PC-3 (cell line): Measurements from ENCODE around the gene PLD1. TPM values are rescaled to one million over a fixed set of nuclear protein-coding genes. Genes with fewer than 3 reads are reported as not detected.

Experiments used
- ATAC-seq: fragments of 200-7000 bp; cut with Tn5 transposase; 2 replicates; pipeline ENCODE4 v1.9.1; 2020; ENCODE audit warnings: mild to moderate bottlenecking, moderate library complexity
- BruUV-seq: library from RNA; stranded (reverse); fragments of 400-500 nt; replicated peaks from 2 replicates; lab custom pipeline; 2021; lab: Mats Ljungman, UMichigan
- CTCF ChIA-PET: fragments of 300-600 bp; sonication (Branson Sonifier 250); formaldehyde crosslinking; loops from one replicate; lab custom pipeline; 2022; ENCODE audit warnings: antibody characterized with exemption; lab: Charles Lee
- POLR2A ChIA-PET: fragments of 300-600 bp; sonication (Branson Sonifier 250); formaldehyde crosslinking; loops from one replicate; lab custom pipeline; 2022; ENCODE audit warnings: antibody characterized with exemption; ENCODE audit not compliant: unreplicated experiment; lab: Charles Lee
- DNase-seq: peaks from one replicate; pipeline ENCODE4 v3.0.0-alpha.2; 2015
- H2AFZ ChIP-seq: fragments of 300-600 bp; sonication (generic); 2 replicates; pipeline ENCODE4 v1.6.0; 2016; ENCODE audit warnings: antibody characterized with exemption, low read length
- H3F3A ChIP-seq: fragments of 300-600 bp; sonication (generic); one replicate; pipeline ENCODE4 v1.6.0; 2017; ENCODE audit warnings: antibody characterized with exemption, low read length, control low read depth, mild to moderate bottlenecking; ENCODE audit not compliant: unreplicated experiment
- H3K27ac ChIP-seq: fragments of 300-600 bp; sonication (generic); 2 replicates; pipeline ENCODE4 v1.5.1; 2016; ENCODE audit warnings: mild to moderate bottlenecking, low read length
- H3K27me3 ChIP-seq: fragments of 300-600 bp; sonication (generic); 2 replicates; pipeline ENCODE4 v1.6.1; 2016; ENCODE audit warnings: low read length, mixed read lengths
- H3K36me3 ChIP-seq: fragments of 300-600 bp; sonication (generic); 2 replicates; pipeline ENCODE4 v1.6.1; 2016; ENCODE audit warnings: low read depth, mixed run types, low read length, mixed read lengths
- H3K4me1 ChIP-seq: fragments of 300-600 bp; sonication (generic); 2 replicates; pipeline ENCODE4 v1.5.1; 2016; ENCODE audit warnings: low read length; ENCODE audit not compliant: insufficient read depth
- H3K4me2 ChIP-seq: fragments of 300-600 bp; sonication (generic); 2 replicates; pipeline ENCODE4 v1.6.0; 2016; ENCODE audit warnings: low read length
- H3K4me3 ChIP-seq: fragments of 300-600 bp; sonication (generic); 2 replicates; pipeline ENCODE4 v1.5.1; 2016; ENCODE audit warnings: mild to moderate bottlenecking, low read length, mixed read lengths
- H3K79me2 ChIP-seq: fragments of 300-600 bp; sonication (generic); 2 replicates; pipeline ENCODE4 v1.6.1; 2017; ENCODE audit warnings: low read length, mixed read lengths
- H3K9ac ChIP-seq: fragments of 300-600 bp; sonication (generic); 2 replicates; pipeline ENCODE4 v1.6.0; 2016; ENCODE audit warnings: mild to moderate bottlenecking, low read length
- H3K9me2 ChIP-seq: fragments of 300-600 bp; sonication (generic); replicated peaks from 2 replicates; pipeline ENCODE4 v1.6.1; 2016; ENCODE audit warnings: mixed run types, low read length, mixed read lengths
- H3K9me3 ChIP-seq: fragments of 300-600 bp; sonication (generic); 2 replicates; pipeline ENCODE4 v1.6.1; 2016; ENCODE audit warnings: low read length, mixed read lengths
- H4K20me1 ChIP-seq: fragments of 300-600 bp; sonication (generic); 2 replicates; pipeline ENCODE4 v1.6.1; 2016; ENCODE audit warnings: low read length, mixed read lengths
- EZH2 ChIP-seq: fragments of 300-600 bp; sonication (generic); IDR thresholded peaks from one replicate; pipeline ENCODE4 v1.6.1; 2017; ENCODE audit warnings: antibody characterized with exemption, mild to moderate bottlenecking, low read length; ENCODE audit not compliant: unreplicated experiment
- EZH2phosphoT487 ChIP-seq: fragments of 300-600 bp; sonication (generic); IDR thresholded peaks from 2 replicates; pipeline ENCODE4 v1.6.1; 2018; ENCODE audit warnings: mild to moderate bottlenecking, antibody characterized with exemption, low read length, borderline replicate concordance
- intact Hi-C: fragments of 100-400 bp; cut with micrococcal nuclease; formaldehyde crosslinking; loops from 2 replicates; pipeline ENCODE4 v1.9.0; 2023
- total RNA-seq: library from RNA; depleted of rRNA; stranded (reverse); fragments of >200 nt; gene quantifications from 2 replicates; pipeline ENCODE4 v1.2.3, GENCODE V29; 2014
- TF ChIP-seq, protein P1 (sequence below): fragments of 300-600 bp; sonication (generic); conservative IDR thresholded peaks from 2 replicates; pipeline ENCODE4 v1.5.1; 2017; ENCODE audit warnings: antibody characterized with exemption, low read depth, mild to moderate bottlenecking, low read length

The PLD1 gene
- total RNA-seq, 1 experiment from 2014 or later = 7.3 TPM

DNA sequence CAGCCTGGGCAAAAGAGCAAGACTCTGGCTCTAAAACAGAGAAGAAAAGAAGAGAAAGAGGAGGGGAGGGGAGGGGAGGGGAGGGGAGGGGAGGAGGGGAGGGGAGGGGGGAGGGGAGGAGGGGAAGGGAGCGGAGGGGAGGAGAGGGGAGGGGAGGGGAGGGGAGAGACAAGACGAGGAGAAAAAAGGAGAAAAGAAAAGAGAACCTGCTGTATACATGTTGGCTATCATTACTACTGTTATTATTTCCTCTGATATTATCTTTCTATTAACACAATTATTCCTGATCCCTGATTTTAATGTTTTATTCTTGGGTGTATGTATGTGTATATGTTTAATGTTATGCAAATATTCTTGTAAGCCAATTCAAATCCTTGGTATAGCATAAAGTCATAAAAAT is 46.9 kb downstream of the PLD1 start:
- Histone ChIP-seq H3K9ac (no peak overlapping the region), H3K4me1 (no peaks in the 10 kb centered on the region), H3K4me3 (no peak overlapping the region), H3K4me2 (no peak overlapping the region), H3K36me3 (no peaks in the 10 kb centered on the region), H3K9me3 (no peaks in the 10 kb centered on the region), H2AFZ (no peak overlapping the region), H3K27me3 (no peaks in the 10 kb centered on the region), H3K79me2 (no peaks in the 10 kb centered on the region), H4K20me1 (no peaks in the 10 kb centered on the region), H3F3A (no peaks in the 10 kb centered on the region), H3K27ac (no peak overlapping the region), H3K9me2 (no peaks in the 10 kb centered on the region)
- BruUV-seq = no TSS peak
- TF ChIP-seq EZH2 (no peak), EZH2phosphoT487 (no peak)
- TF ChIP-seq, protein P1, sequence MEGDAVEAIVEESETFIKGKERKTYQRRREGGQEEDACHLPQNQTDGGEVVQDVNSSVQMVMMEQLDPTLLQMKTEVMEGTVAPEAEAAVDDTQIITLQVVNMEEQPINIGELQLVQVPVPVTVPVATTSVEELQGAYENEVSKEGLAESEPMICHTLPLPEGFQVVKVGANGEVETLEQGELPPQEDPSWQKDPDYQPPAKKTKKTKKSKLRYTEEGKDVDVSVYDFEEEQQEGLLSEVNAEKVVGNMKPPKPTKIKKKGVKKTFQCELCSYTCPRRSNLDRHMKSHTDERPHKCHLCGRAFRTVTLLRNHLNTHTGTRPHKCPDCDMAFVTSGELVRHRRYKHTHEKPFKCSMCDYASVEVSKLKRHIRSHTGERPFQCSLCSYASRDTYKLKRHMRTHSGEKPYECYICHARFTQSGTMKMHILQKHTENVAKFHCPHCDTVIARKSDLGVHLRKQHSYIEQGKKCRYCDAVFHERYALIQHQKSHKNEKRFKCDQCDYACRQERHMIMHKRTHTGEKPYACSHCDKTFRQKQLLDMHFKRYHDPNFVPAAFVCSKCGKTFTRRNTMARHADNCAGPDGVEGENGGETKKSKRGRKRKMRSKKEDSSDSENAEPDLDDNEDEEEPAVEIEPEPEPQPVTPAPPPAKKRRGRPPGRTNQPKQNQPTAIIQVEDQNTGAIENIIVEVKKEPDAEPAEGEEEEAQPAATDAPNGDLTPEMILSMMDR = no peak
- intact Hi-C loops = no loop called here
- CTCF ChIA-PET = no interaction called here
- no peak for ATAC-seq
- no peak for DNase-seq
- POLR2A ChIA-PET = no interaction called here

GRCh38 chr3:171760477-171760876 is 49.8 kb downstream of the PLD1 start:
- intact Hi-C loops = no loop called here
- no peaks in the 10 kb centered on the region for H3K79me2 ChIP-seq
- no peaks in the 10 kb centered on the region for H4K20me1 ChIP-seq
- ChIA-PET POLR2A (interaction anchor here (0.6 kb wide), 1 partner anchor 72 kb away, joined by 5 read pairs; no protein-coding TSS in a partner anchor), CTCF (no interaction called here)
- no peaks in the 10 kb centered on the region for H3K9me3 ChIP-seq
- no peaks in the 10 kb centered on the region for H3F3A ChIP-seq
- H3K4me3 ChIP-seq = no peak overlapping the region
- no peaks in the 10 kb centered on the region for H3K36me3 ChIP-seq
- H3K4me1 ChIP-seq = no peaks in the 10 kb centered on the region
- TF ChIP-seq EZH2 (no peak), EZH2phosphoT487 (no peak)
- TF ChIP-seq, protein P1 = no peak
- H3K27ac ChIP-seq = no peak overlapping the region
- no peaks in the 10 kb centered on the region for H3K27me3 ChIP-seq
- no peaks in the 10 kb centered on the region for H3K9me2 ChIP-seq
- no peak for ATAC-seq
- no peak overlapping the region for H3K9ac ChIP-seq
- BruUV-seq = no TSS peak
- H3K4me2 ChIP-seq = no peak overlapping the region
- DNase-seq = no peak
- H2AFZ ChIP-seq = no peak overlapping the region

GRCh38 chr3:171758109-171758508 is 52.2 kb downstream of the PLD1 start:
- no peak for ATAC-seq
- Histone ChIP-seq H3K4me2 (no peak overlapping the region), H3K9me3 (no peaks in the 10 kb centered on the region), H3K4me1 (no peaks in the 10 kb centered on the region), H3F3A (no peaks in the 10 kb centered on the region), H3K27me3 (no peaks in the 10 kb centered on the region), H2AFZ (no peak overlapping the region), H3K36me3 (no peaks in the 10 kb centered on the region), H4K20me1 (no peaks in the 10 kb centered on the region), H3K9me2 (no peaks in the 10 kb centered on the region), H3K27ac (no peak overlapping the region), H3K4me3 (no peak overlapping the region), H3K9ac (no peak overlapping the region), H3K79me2 (no peaks in the 10 kb centered on the region)
- ChIA-PET POLR2A (no interaction called here), CTCF (interaction anchor here (0.6 kb wide), 1 partner anchor 25 kb away, joined by 3 read pairs; no protein-coding TSS in a partner anchor)
- intact Hi-C loops = no loop called here
- no TSS peak for BruUV-seq
- DNase-seq = no peak
- TF ChIP-seq EZH2phosphoT487 (no peak), EZH2 (no peak)
- TF ChIP-seq, protein P1 = no peak
